CD4-positive, alpha-beta T cell treated with Interferon gamma for 1 hour (primary cell): ENCODE data around the gene DLGAP1.
"Not testable (repeated sequence)": the region's sequence is repeated elsewhere in the genome, so short reads cannot be mapped to it uniquely, and the experiment has no call there.

ENCODE experiments used
- DNase-seq: peaks from one replicate; pipeline ENCODE4 v3.0.0-alpha.2; 2020

DLGAP1 gene

GRCh38 chr18:4063545-4063944 lies 391.6 kb downstream of the DLGAP1 start:
- DNase-seq, result no peak

GRCh38 chr18:4060427-4061281 lies 394.5 kb downstream of the DLGAP1 start:
- no peak for DNase-seq

- no peak for DNase-seq
Measured at GRCh38 chr18:4058179-4058578, 396.9 kb downstream of the DLGAP1 start.

GRCh38 chr18:4040391-4041092 lies 414.6 kb downstream of the DLGAP1 start:
- no peak for DNase-seq

- DNase-seq, result no peak
Measured at GRCh38 chr18:4035521-4035920, 419.6 kb downstream of the DLGAP1 start.

GRCh38 chr18:4034815-4035214 lies 420.3 kb downstream of the DLGAP1 start:
- DNase-seq, result not testable (repeated sequence)

- no peak for DNase-seq
Measured at GRCh38 chr18:4026542-4026941, 428.6 kb downstream of the DLGAP1 start.

- DNase-seq, result no peak
Measured at GRCh38 chr18:4024702-4025101, 430.4 kb downstream of the DLGAP1 start.

- not testable (repeated sequence) for DNase-seq
Measured at GRCh38 chr18:4022749-4023148, 432.4 kb downstream of the DLGAP1 start.

- no peak for DNase-seq
Measured at GRCh38 chr18:4020026-4020425, 435.1 kb downstream of the DLGAP1 start.

GRCh38 chr18:4017480-4017879 lies 437.6 kb downstream of the DLGAP1 start:
- DNase-seq, result no peak

- no peak for DNase-seq
Measured at GRCh38 chr18:4016391-4017049, 438.6 kb downstream of the DLGAP1 start.

GRCh38 chr18:4007846-4008245 lies 447.3 kb downstream of the DLGAP1 start:
- DNase-seq, result no peak

GRCh38 chr18:4004183-4004829 lies 450.8 kb downstream of the DLGAP1 start:
- no peak for DNase-seq

- DNase-seq, result no peak
Measured at GRCh38 chr18:3998698-3999333, 456.3 kb downstream of the DLGAP1 start.

- DNase-seq, result peak; percentile 5
Measured at GRCh38 chr18:3995476-3996102, 459.5 kb downstream of the DLGAP1 start.

GRCh38 chr18:3993941-3994687 lies 461.0 kb downstream of the DLGAP1 start:
- no peak for DNase-seq

- no peak for DNase-seq
Measured at GRCh38 chr18:3985664-3986063, 469.4 kb downstream of the DLGAP1 start.

GRCh38 chr18:3985020-3985419 lies 470.1 kb downstream of the DLGAP1 start:
- DNase-seq, result no peak

GRCh38 chr18:3984163-3984757 lies 470.8 kb downstream of the DLGAP1 start:
- DNase-seq, result no peak
